ENCODE measurements around the gene IL12RB2.
A peak's percentile ranks its signal among the peaks of the same experiment; 100 is the strongest.
"Not testable (repeated sequence)": the region's sequence is repeated elsewhere in the genome, so short reads cannot be mapped to it uniquely, and the experiment has no call there.

The IL12RB2 gene

GRCh38 chr1:67404212-67404620, 96.5 kb downstream of the IL12RB2 start:
- no peak for DNase-seq

GRCh38 chr1:67405473-67406245, 98.0 kb downstream of the IL12RB2 start:
- no peak for DNase-seq

GRCh38 chr1:67407498-67407897, 99.8 kb downstream of the IL12RB2 start:
- no peak for DNase-seq

GRCh38 chr1:67408148-67408547, 100.5 kb downstream of the IL12RB2 start:
- DNase-seq, result no peak

- not testable (repeated sequence) for DNase-seq
Measured at GRCh38 chr1:67413101-67413500, 105.4 kb downstream of the IL12RB2 start.

- no peak for DNase-seq
Measured at GRCh38 chr1:67414574-67414973, 106.9 kb downstream of the IL12RB2 start.

- no peak for DNase-seq
Measured at GRCh38 chr1:67415041-67415440, 107.4 kb downstream of the IL12RB2 start.

GRCh38 chr1:67417733-67418132, 110.1 kb downstream of the IL12RB2 start:
- not testable (repeated sequence) for DNase-seq

- DNase-seq, result no peak
Measured at GRCh38 chr1:67418839-67419586, 111.3 kb downstream of the IL12RB2 start.

- DNase-seq, result no peak
Measured at GRCh38 chr1:67420835-67421492, 113.3 kb downstream of the IL12RB2 start.

- DNase-seq, result no peak
Measured at GRCh38 chr1:67427465-67427864, 119.8 kb downstream of the IL12RB2 start.

- DNase-seq, result no peak
Measured at GRCh38 chr1:67427947-67428346, 120.3 kb downstream of the IL12RB2 start.

- DNase-seq, result peak in 1 of 2 experiments; percentile 15
Measured at GRCh38 chr1:67429011-67429527, 121.4 kb downstream of the IL12RB2 start.

- no peak for DNase-seq
Measured at GRCh38 chr1:67429528-67430357, 122.1 kb downstream of the IL12RB2 start.

GRCh38 chr1:67430358-67431155, 122.9 kb downstream of the IL12RB2 start, which contains the start of gene SERBP1:
SERBP1 (minus strand) TSS chr1:67430402; CDS start chr1:67430300, 102 bp downstream.
- DNase-seq, result peak; percentile 97 to 99

- peak in 1 of 2 experiments; percentile 35 for DNase-seq
Measured at GRCh38 chr1:67431156-67431765, 123.6 kb downstream of the IL12RB2 start.

GRCh38 chr1:67431869-67432578, 124.4 kb downstream of the IL12RB2 start:
- DNase-seq, result no peak

- no peak for DNase-seq
Measured at GRCh38 chr1:67432745-67433144, 125.1 kb downstream of the IL12RB2 start.

GRCh38 chr1:67433837-67434236, 126.2 kb downstream of the IL12RB2 start:
- no peak for DNase-seq

- DNase-seq, result no peak
Measured at GRCh38 chr1:67434491-67434890, 126.8 kb downstream of the IL12RB2 start.
